ENCODE results near the gene ATP8B2. TPM values are rescaled to one million over a fixed set of nuclear protein-coding genes. Genes with fewer than 3 reads are reported as not detected.
A peak's percentile ranks its signal among the peaks of the same experiment; 100 is the strongest.

Gene ATP8B2
- polyA plus RNA-seq, 4 donors, result 3.9 to 19.7 (median 14.9) TPM

- WGBS, 3 donors, result 12 to 26% (median 15%) methylated on average over 4 to 5 of the region's 5 CpGs
- H3K9me3 ChIP-seq (ENCODE audit: control insufficient read depth in 2 of 2, insufficient read depth in 1 of 2, low read depth in 1 of 2, low read length in 1 of 2), result no peaks in the 10 kb centered on the region
- H3K27me3 ChIP-seq (ENCODE audit: control insufficient read depth in 3 of 3, insufficient read depth in 3 of 3, low read length in 3 of 3), result peaks cover 0 to 66% (median 0%) of the 10 kb centered on the region in 3 donors
- H3K27ac ChIP-seq (ENCODE audit: low read depth in 1 of 3, low read length in 2 of 3), result peak overlapping the region in 2 of 3 donors; percentile 1 to 91
- peaks cover 0 to 35% (median 3%) of the 10 kb centered on the region in 3 donors for H3K36me3 ChIP-seq (ENCODE audit: control insufficient read depth in 3 of 3, insufficient read depth in 2 of 3, low read depth in 1 of 3, low read length in 3 of 3)
- H3K4me3 ChIP-seq (ENCODE audit: low read depth in 1 of 3, low read length in 3 of 3), result peak overlapping the region in 2 of 3 donors; percentile 33 to 46
- H3K4me1 ChIP-seq (ENCODE audit: control insufficient read depth in 3 of 3, insufficient read depth in 2 of 3, low read depth in 1 of 3, low read length in 2 of 3), result peaks cover 2 to 32% (median 9%) of the 10 kb centered on the region in 3 donors
- DNase-seq, result no peak
- no peak for FAIRE-seq
Observed at GRCh38 chr1:154327466-154328317, 2.4 kb downstream of the ATP8B2 start.

DNA sequence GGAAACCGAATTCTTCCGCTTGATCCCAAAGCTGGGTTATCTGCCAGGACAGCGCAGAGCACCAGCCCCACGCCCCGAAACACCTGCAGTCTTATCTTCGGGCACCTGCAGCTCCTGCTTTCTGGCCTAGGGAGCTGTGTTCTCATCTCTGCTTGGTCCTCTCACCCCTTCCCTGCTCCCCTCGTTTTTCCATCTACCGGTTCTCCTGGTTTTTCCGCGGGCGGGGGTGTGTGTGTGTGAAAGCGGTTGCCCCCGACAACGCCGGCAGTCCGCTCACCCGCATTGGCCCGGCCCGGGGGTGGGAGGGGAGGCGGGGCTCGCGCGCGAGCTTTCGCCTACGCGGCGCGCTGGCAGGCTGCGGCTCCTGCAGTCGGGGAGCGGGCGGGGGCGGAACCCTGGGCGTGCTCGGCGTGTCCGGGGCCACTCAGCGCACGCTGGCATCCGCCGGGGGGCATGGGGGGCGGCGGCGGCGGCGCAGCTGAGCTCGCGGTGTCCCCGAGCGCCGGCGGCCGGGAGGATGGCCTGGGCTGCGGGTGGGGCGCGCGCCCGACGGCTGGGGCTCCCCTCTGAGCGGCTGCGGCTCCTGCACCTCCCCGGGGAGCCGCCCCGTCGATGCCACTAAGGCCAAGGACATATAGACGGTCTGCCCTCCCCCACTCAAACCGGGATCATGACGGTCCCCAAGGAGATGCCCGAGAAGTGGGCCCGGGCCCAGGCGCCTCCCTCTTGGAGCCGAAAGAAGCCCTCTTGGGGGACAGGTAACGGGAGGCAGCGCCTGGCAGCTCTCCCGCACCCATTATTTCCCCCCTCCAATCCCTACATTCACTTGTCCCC lies 3.2 kb downstream of the ATP8B2 start:
- peak; percentile 64 to 81 for DNase-seq
- WGBS, 3 donors, result 2 to 5% (median 4%) methylated on average over 59 to 76 of the region's 76 CpGs
- Histone ChIP-seq H3K27ac (ENCODE audit: low read depth in 1 of 3, low read length in 2 of 3) (peak overlapping the region in 2 of 3 donors; percentile 9 to 91), H3K27me3 (ENCODE audit: control insufficient read depth in 3 of 3, insufficient read depth in 3 of 3, low read length in 3 of 3) (peaks cover 0 to 66% (median 0%) of the 10 kb centered on the region in 3 donors), H3K4me3 (ENCODE audit: low read depth in 1 of 3, low read length in 3 of 3) (peak overlapping the region; percentile 25 to 46 (median 33)), H3K36me3 (ENCODE audit: control insufficient read depth in 3 of 3, insufficient read depth in 2 of 3, low read depth in 1 of 3, low read length in 3 of 3) (peaks cover 0 to 30% (median 3%) of the 10 kb centered on the region in 3 donors), H3K9me3 (ENCODE audit: control insufficient read depth in 2 of 2, insufficient read depth in 1 of 2, low read depth in 1 of 2, low read length in 1 of 2) (no peaks in the 10 kb centered on the region), H3K4me1 (ENCODE audit: control insufficient read depth in 3 of 3, insufficient read depth in 2 of 3, low read depth in 1 of 3, low read length in 2 of 3) (peaks cover 2 to 32% (median 9%) of the 10 kb centered on the region in 3 donors)
- no peak for FAIRE-seq

GRCh38 chr1:154329152-154329521 lies 3.8 kb downstream of the ATP8B2 start:
- Histone ChIP-seq H3K4me1 (ENCODE audit: control insufficient read depth in 3 of 3, insufficient read depth in 2 of 3, low read depth in 1 of 3, low read length in 2 of 3) (peaks cover 2 to 34% (median 9%) of the 10 kb centered on the region in 3 donors), H3K36me3 (ENCODE audit: control insufficient read depth in 3 of 3, insufficient read depth in 2 of 3, low read depth in 1 of 3, low read length in 3 of 3) (peaks cover 0 to 32% (median 5%) of the 10 kb centered on the region in 3 donors), H3K4me3 (ENCODE audit: low read depth in 1 of 3, low read length in 3 of 3) (peak overlapping the region in 1 of 3 donors; percentile 46), H3K27me3 (ENCODE audit: control insufficient read depth in 3 of 3, insufficient read depth in 3 of 3, low read length in 3 of 3) (peaks cover 0 to 64% (median 0%) of the 10 kb centered on the region in 3 donors), H3K9me3 (ENCODE audit: control insufficient read depth in 2 of 2, insufficient read depth in 1 of 2, low read depth in 1 of 2, low read length in 1 of 2) (no peaks in the 10 kb centered on the region), H3K27ac (ENCODE audit: low read depth in 1 of 3, low read length in 2 of 3) (peak overlapping the region in 1 of 3 donors; percentile 18)
- 48 to 70% (median 66%) methylated on average over 6 of the region's 6 CpGs for WGBS, 3 donors
- FAIRE-seq, result no peak
- no peak for DNase-seq

- Histone ChIP-seq H3K4me1 (ENCODE audit: control insufficient read depth in 3 of 3, insufficient read depth in 2 of 3, low read depth in 1 of 3, low read length in 2 of 3) (peaks cover 2 to 36% (median 9%) of the 10 kb centered on the region in 3 donors), H3K27me3 (ENCODE audit: control insufficient read depth in 3 of 3, insufficient read depth in 3 of 3, low read length in 3 of 3) (peaks cover 0 to 59% (median 0%) of the 10 kb centered on the region in 3 donors), H3K4me3 (ENCODE audit: low read depth in 1 of 3, low read length in 3 of 3) (no peak overlapping the region), H3K9me3 (ENCODE audit: control insufficient read depth in 2 of 2, insufficient read depth in 1 of 2, low read depth in 1 of 2, low read length in 1 of 2) (no peaks in the 10 kb centered on the region), H3K36me3 (ENCODE audit: control insufficient read depth in 3 of 3, insufficient read depth in 2 of 3, low read depth in 1 of 3, low read length in 3 of 3) (peaks cover 0 to 34% (median 5%) of the 10 kb centered on the region in 3 donors), H3K27ac (ENCODE audit: low read depth in 1 of 3, low read length in 2 of 3) (no peak overlapping the region)
- 73 to 78% (median 73%) methylated on average over 7 of the region's 7 CpGs for WGBS, 3 donors
- DNase-seq (no peak), FAIRE-seq (no peak)
Observed at GRCh38 chr1:154329551-154330131, 4.3 kb downstream of the ATP8B2 start.

DNA sequence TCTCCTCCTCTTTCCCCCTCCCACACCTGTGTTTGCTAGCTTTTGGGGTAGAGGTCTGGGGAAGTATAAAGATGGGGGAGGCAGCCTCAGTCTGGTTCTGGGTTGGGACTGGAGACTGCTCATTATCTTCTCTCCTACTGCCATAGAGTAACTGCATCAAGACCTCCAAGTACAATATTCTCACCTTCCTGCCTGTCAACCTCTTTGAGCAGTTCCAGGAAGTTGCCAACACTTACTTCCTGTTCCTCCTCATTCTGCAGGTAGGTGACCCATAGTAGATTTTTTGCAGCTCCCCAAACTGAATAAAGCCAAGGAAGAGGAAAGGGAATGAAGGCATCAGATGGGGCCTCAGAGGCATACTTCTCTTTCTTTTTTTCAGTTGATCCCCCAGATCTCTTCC lies 5.3 kb downstream of the ATP8B2 start:
- Histone ChIP-seq H3K27ac (ENCODE audit: low read depth in 1 of 3, low read length in 2 of 3) (peak overlapping the region in 1 of 3 donors; percentile 34), H3K36me3 (ENCODE audit: control insufficient read depth in 3 of 3, insufficient read depth in 2 of 3, low read depth in 1 of 3, low read length in 3 of 3) (peaks cover 0 to 34% (median 5%) of the 10 kb centered on the region in 3 donors), H3K4me1 (ENCODE audit: control insufficient read depth in 3 of 3, insufficient read depth in 2 of 3, low read depth in 1 of 3, low read length in 2 of 3) (peaks cover 2 to 36% (median 9%) of the 10 kb centered on the region in 3 donors), H3K4me3 (ENCODE audit: low read depth in 1 of 3, low read length in 3 of 3) (no peak overlapping the region), H3K27me3 (ENCODE audit: control insufficient read depth in 3 of 3, insufficient read depth in 3 of 3, low read length in 3 of 3) (peaks cover 0 to 52% (median 0%) of the 10 kb centered on the region in 3 donors), H3K9me3 (ENCODE audit: control insufficient read depth in 2 of 2, insufficient read depth in 1 of 2, low read depth in 1 of 2, low read length in 1 of 2) (no peaks in the 10 kb centered on the region)
- no peak for FAIRE-seq
- no peak for DNase-seq

DNA sequence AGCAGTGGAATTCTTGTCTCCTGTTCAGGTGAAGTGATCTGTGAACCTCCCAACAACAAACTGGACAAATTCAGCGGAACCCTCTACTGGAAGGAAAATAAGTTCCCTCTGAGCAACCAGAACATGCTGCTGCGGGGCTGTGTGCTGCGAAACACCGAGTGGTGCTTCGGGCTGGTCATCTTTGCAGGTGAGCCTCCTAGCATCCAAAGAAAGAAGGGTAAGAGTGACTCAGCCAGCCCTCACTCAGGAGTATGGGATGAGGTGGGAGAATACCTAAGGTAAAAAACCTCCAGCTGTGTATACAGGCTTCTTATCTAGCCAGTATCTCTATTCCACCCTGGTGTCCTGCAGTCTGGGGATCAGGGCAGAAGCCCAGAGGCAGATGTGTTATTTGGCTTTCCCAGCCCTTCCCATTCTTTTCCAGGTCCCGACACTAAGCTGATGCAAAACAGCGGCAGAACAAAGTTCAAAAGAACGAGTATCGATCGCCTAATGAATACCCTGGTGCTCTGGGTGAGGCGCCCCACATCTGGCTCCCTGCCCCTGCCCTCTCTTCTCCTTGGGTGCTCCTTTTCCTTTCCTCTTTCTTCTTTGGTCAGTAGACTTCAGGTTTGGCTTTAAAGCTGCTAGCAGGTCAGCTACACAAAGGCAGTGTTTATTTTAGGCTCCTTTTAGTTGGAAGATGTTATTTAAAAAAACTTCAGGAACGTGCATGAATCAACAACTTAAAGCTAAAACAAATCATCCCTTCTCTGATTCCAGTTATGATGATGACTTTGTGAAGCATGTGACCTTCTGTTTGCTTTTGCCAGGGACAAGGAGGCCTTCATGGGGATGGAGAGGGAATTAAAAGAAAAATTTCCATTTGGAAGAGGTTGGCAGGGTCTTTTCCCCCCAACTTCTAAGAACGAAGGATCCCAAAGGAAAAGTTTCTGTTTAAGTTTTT lies 9.0 kb downstream of the ATP8B2 start:
- Histone ChIP-seq H3K36me3 (ENCODE audit: control insufficient read depth in 3 of 3, insufficient read depth in 2 of 3, low read depth in 1 of 3, low read length in 3 of 3) (peaks cover 0 to 39% (median 5%) of the 10 kb centered on the region in 3 donors), H3K4me3 (ENCODE audit: low read depth in 1 of 3, low read length in 3 of 3) (no peak overlapping the region), H3K9me3 (ENCODE audit: control insufficient read depth in 2 of 2, insufficient read depth in 1 of 2, low read depth in 1 of 2, low read length in 1 of 2) (no peaks in the 10 kb centered on the region), H3K27me3 (ENCODE audit: control insufficient read depth in 3 of 3, insufficient read depth in 3 of 3, low read length in 3 of 3) (peaks cover 0 to 18% (median 0%) of the 10 kb centered on the region in 3 donors), H3K4me1 (ENCODE audit: control insufficient read depth in 3 of 3, insufficient read depth in 2 of 3, low read depth in 1 of 3, low read length in 2 of 3) (peaks cover 0 to 13% (median 0%) of the 10 kb centered on the region in 3 donors), H3K27ac (ENCODE audit: low read depth in 1 of 3, low read length in 2 of 3) (peak overlapping the region in 2 of 3 donors; percentile 19 to 33)
- no peak for FAIRE-seq
- WGBS, 3 donors, result 42 to 67% (median 58%) methylated on average over 13 of the region's 13 CpGs
- DNase-seq, result peak in 1 of 2 donors; percentile 64

- no peak for FAIRE-seq
- peaks cover 3 to 42% (median 5%) of the 10 kb centered on the region in 3 donors for H3K36me3 ChIP-seq (ENCODE audit: control insufficient read depth in 3 of 3, insufficient read depth in 2 of 3, low read depth in 1 of 3, low read length in 3 of 3)
Observed at GRCh38 chr1:154335025-154335714, 9.8 kb downstream of the ATP8B2 start.

More at GRCh38 chr1:154335025-154335714, 9.8 kb downstream of the ATP8B2 start:
- H3K9me3 ChIP-seq (ENCODE audit: control insufficient read depth in 2 of 2, insufficient read depth in 1 of 2, low read depth in 1 of 2, low read length in 1 of 2), result no peaks in the 10 kb centered on the region
- H3K27ac ChIP-seq (ENCODE audit: low read depth in 1 of 3, low read length in 2 of 3), result peak overlapping the region in 2 of 3 donors; percentile 15 to 19
- H3K27me3 ChIP-seq (ENCODE audit: control insufficient read depth in 3 of 3, insufficient read depth in 3 of 3, low read length in 3 of 3), result peaks cover 0 to 10% (median 0%) of the 10 kb centered on the region in 3 donors
- DNase-seq, result peak; percentile 84 to 88
- 27 to 36% (median 35%) methylated on average over 11 of the region's 11 CpGs for WGBS, 3 donors
- H3K4me3 ChIP-seq (ENCODE audit: low read depth in 1 of 3, low read length in 3 of 3), result no peak overlapping the region
- peaks cover 0 to 13% (median 0%) of the 10 kb centered on the region in 3 donors for H3K4me1 ChIP-seq (ENCODE audit: control insufficient read depth in 3 of 3, insufficient read depth in 2 of 3, low read depth in 1 of 3, low read length in 2 of 3)
